NCI-H2029 (cell line): ENCODE measurements around the gene GOSR1.
"Not testable (repeated sequence)": the region's sequence is repeated elsewhere in the genome, so short reads cannot be mapped to it uniquely, and the experiment has no call there.

Experiments used
- DNase-seq: peaks from one replicate; lab custom pipeline; 2025; lab: John Stamatoyannopoulos, UW

GOSR1 gene

DNA sequence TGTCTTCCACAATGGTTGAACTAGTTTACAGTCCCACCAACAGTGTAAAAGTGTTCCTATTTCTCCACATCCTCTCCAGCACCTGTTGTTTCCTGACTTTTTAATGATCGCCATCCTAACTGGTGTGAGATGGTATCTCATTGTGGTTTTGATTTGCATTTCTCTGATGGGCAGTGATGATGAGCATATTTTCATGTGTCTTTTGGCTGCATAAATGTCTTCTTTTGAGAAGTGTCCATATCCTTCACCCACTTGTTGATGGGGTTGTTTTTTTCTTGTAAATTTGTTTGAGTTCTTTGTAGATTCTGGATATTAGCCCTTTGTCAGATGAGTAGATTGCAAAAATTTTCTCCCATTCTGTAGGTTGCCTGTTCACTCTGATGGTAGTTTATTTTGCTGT lies 84.6 kb downstream of the GOSR1 start:
- not testable (repeated sequence) for DNase-seq

DNA sequence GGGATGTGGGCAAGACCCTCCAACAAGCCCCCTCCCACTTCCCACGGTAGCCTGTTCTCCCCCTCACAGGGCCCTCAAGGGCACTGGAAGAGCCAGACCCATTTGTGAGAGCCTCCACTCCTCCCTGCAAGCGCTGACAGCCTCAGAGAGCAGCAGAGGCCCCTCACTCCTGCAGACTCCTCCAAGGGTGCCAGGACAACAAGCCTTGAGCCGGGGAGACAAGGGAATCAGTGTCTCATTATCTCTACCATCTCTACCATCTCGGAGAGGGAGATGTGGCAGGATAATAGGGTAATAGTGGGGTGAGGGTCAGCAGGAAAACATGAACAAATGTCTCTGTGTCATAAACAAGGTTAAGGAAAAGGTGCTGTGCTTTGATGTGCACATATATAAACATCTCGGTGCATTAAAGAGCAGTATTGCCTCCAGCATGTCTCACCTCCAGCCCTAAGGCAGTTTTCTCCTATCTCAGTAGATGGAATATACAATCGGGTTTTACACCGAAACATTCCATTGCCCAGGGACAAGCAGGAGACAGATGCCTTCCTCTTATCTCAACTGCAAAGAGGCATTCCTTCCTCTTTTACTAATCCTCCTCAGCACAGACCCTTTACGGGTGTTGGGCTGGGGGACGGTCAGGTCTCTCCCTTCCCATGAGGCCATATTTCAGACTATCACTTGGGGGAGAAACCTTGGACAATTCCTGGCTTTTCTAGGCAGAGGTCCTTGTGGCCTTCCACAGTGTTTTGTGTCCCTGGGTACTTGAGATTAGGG lies 86.1 kb downstream of the GOSR1 start:
- not testable (repeated sequence) for DNase-seq

DNA sequence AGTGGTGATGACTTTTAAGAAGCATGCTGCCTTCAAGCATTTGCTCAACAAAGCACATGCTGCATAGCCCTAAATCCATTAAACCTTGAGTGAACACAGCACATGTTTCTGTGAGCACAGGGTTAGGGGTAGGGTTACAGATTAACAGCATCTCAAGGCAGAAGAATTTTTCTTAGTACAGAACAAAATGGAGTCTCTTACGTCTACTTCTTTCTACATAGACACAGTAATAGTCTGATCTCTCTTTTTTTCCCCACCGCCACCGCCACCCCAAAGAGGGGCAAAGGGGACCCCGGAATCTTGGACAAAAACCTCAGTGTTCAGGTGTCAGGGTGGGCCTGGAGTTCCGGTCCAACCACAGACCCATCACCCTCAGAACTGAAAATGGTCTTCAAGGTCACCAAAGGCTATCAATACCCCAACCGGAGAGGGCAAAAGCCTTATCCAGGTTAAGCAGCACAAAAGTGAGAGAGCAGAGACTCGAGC lies 86.7 kb downstream of the GOSR1 start:
- not testable (repeated sequence) for DNase-seq

DNA sequence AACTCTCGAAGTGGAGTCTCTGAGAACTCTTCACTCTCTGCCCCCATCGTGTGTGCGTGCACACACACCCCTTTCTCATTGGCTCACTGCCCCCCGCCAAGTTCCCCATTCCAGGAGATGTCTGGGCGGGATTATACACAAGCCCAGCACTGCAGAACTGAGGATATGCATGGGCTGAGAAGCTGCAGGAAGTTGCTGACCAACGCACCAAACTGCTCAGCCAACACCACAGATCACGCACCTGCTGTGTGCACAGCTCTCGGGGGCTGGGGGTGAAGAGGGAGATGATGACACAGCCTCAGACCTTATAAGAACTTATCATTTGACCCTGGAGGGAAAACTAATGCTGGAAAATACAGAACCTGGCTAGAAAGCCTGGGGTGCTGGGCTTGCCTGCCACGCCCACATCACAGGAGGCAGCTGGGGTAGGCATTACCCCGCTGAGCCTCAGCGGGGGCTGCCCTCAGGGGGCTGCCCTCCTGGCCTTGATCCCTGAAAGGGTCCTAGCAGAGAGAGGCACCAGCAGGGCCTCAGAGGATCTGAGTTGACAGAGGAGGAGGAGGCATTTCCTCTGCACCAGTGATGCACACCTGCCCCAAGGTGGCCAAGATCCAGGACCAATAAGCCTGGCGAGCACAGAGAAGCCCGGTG lies 87.3 kb downstream of the GOSR1 start:
- not testable (repeated sequence) for DNase-seq

DNA sequence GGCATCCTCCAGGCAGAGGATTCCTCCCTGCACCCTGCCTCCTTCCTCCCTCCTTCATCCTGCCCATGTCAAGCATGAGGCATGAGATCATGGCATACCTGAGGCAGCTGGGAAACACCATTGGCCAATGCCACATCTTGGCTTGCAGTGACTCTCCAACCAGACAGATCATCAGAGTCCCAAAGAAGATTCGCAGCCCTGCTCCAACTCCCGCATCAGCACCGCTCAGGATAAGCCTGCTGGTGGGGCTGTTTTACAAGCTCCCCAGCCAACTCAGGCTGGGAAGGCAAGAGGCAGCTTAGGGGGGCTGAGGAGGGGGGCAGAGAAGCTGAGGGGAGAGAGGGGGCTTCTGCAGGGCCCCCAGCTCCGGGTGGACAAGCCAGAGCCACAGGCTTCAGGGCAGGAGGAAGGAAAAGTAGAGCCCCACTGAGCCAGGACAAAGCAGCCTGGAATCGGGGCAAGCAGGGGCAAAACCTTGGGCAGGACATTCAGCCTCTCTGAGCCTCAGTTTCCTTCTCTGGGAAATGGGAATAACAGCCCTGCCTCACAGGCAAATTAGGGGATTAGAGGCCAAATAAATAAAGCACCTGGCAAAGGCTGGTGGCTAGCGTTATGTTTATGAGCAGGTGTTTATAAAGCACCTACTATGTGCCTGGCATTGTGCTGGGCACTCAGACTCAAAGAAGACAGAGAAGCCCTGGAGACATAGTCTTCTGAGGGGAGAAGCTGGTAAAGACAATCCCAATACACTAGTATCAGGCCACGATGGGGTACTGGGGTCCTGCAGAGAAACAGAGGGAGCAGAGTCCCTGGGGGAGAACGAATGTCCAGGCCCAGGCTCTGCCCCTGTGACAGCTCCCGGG lies 88.1 kb downstream of the GOSR1 start:
- no peak for DNase-seq

DNA sequence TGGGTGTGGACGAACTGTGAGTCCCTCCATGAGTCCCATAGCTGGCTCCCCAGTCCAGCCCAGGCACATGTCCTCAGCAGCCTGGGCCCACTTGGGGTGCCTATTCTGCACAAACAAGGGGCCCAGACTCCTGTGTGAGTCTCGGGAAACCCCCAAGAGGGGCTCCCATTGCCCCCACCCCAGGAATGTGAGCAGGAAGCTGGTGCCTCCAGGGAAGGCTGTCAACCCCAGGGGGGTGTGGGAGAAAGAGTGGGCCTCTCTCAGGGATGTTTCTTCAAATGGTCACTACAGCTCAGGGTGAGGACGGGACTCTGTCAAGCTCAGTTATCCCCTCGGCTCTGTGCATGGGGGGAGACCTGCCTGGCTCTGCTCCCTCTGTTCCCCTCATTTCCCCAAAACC lies 88.9 kb downstream of the GOSR1 start:
- DNase-seq = not testable (repeated sequence)

DNA sequence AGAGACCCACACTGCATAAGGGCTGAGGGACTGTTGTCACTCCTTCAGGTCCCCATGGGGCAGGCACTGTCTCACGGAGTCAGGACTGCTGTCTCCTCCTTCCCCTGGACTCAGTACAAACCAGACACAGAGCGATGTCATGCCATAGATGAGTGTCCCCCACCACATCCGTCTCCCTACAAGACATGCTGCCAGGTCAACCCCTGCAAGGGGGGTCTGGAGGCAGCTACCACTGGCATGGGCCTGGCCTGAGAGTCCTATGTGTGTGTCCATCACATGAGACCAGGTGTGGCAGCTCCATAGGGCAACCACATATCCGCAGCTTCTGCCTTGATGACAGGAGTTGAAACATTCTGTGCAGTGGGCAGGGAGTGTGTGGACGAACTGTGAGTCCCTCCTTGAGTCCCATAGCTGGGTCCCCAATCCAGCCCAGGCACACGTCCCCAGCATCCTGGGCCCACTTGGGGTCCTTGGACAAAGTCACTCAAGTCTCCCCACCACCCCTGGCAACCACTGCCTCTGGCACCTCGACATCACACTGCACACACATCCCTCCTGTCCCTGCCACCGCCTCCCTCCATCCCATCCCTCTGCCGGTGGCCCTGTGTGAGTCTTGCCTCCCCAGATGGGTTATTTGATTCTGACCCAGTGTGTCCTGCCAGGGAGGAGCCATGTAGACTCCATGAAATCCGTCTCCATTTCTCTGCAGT lies 89.5 kb downstream of the GOSR1 start:
- not testable (repeated sequence) for DNase-seq

DNA sequence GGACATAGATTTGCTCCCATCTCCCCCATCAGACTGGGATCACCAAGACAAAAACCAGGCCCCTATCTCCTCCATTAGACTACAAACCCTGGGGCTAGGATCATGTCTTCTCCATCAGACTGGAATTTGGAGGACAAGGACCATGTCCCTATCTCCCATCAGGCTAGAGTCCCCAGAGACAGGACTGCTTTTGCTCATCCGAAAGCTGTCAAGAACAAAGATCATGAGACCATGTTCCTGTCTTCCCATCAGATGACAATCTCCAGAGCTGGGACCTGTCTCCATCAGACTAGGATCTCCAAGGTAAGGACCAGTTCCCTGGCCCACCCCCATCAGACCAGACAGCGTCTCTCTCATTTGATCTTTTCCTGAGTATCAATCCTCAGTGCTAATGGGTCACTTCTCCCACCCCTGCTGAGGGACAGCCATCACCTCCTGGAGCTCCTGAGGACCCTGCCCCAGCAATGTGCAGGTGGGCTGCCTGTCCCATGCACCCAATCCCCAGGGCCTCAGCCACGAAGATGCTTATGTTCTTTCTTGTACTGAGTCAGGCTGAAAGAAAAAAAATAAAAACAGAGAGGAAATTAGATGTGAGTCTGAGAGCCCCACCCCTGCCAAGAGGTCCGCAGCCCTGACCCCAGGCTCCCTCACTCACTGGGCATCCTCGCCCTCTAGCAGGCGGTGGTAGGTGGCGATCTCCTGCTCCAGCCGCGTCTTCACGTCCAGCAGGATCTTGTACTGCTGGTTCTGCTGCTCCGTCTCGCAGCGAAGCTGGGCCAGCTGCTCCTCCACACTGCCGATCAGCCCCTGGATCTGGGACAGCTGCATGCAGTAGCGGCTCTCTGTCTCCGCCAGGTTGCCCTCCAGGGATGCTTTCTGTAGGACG lies 90.3 kb downstream of the GOSR1 start:
- no peak for DNase-seq

DNA sequence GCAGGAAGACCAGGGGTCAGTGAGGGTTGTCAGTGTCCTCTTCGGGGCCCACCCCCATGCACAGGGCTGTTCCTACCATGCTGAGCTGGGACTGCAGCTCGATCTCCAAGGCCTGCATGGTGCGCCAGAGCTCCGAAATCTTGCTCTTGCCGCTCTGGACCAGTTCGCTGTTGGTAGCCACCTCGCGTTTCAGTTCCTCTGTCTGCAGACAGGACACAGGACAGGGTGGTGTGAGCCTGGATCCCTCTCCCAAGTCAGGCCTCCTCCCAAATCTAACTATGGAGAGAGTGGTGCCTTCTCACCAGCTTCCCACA lies 90.9 kb downstream of the GOSR1 start:
- DNase-seq = no peak

DNA sequence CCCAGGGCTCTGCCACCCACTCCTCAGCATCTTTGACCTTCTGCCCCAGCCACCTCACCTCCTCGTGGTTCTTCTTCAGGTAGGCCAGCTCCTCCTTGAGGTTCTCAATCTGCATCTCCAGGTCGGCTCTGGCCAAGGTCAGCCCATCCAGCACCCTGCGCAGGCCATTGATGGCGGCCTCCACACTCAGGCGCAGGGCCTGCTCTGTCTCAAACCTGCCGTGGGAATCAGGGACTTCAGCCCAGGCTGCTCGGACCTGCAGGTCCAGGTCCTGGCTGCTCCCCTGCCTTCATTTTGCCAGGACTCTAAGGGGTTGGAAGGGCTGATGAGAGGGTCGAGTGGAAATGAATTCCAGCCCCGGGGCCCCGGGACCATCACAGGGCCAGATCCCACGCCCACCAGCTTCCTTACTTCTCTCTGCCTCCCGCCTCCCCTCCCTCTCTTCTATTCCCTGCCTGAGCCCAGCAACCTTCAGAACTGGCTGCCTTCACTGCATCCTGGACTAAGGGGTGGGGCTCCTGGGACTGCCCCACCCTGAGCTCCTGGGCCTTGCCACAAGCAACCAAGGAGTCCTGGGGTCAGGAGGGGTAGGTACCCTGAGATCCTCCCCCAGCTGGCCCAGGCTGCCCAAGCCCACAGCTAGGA lies 92.4 kb downstream of the GOSR1 start:
- not testable (repeated sequence) for DNase-seq

DNA sequence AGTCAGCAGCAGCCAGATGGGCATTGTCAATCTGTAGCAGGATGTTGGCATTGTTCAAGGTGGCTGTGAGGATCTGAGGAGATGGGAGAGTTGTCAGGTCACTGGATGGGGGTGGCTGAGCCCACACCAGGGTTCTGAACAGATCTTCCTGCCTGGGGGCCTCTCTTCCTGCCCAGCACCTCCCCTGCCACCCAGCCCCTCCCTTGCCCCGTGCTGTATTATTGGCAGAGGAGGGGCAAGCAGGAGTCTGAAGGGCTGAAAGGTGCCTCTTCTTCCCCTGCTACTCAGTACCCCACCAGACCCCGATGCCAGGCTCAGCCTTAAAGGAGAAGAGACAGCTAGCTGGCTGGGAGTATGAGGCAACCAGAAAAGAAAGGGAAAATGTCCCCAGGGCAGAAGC lies 93.0 kb downstream of the GOSR1 start:
- DNase-seq = no peak

DNA sequence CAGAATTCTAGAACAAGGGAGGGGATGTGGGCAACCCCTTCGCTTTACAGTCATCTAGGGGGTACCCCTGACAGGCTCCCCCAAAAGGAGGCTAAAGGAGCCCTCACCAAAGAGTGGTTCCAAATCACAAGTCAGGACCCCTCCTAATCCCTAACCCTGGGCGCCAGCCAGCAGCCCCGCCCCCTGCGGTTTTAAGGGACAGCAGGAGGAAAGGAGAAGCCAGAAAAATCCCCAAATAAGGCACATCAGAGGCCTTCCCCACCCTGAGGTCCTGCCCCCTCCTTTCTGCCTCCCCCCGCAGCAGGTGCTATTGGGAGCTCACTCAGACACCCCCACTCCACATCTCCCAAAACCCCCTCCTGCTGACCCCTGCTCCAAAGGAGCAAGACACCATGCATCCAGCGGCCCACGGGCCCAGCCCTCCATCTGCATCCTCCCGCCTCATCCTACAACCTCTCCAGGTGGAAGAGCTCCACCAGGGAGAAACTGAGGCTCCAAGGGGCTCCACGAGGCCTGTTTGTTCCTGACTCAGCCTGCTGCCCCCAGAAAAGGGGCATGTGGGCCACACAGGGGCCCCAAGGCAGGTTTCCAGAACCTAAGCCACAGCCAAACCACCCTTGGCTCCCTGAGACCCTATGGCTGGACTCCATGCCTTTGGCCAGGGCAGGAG lies 93.5 kb downstream of the GOSR1 start:
- no peak for DNase-seq

DNA sequence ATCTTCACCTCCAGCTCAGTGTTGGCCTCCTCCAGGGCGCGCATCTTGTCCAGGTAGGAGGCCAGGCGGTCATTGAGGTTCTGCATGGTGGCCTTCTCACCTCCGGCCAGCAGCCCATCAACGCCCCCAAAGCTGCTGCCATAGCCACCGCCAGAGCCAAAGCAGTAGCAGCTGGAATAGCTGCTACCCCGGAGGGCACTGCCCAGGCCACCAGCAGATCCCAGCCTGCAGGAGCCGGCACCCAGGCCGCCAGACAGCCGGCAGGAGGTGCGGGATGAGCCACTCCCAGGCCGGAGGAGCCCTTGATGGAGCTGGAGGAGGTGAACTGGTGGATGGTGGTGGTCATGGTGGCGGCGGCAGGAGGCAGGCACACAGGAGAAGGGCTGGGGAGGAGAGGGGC lies 94.2 kb downstream of the GOSR1 start:
- DNase-seq = not testable (repeated sequence)

DNA sequence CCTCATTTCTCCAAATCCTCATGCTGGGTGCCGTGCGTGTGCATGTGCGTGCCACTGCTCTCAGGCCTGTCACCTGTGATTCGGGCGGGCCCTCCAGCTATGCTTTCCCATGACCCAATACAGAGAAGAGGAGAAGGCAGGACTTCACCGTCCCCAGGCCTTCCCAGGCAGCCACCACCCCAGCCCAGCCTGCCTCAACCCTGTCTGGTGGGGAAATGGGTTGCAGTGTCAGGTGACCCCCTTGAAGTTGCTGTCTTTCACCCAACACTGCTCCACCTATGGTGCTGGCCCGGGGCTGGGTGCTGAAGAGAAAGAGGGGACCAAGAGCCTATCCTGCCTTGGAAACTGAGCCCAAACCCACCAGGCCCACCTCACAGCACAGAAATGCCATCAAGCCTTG lies 94.7 kb downstream of the GOSR1 start:
- DNase-seq = no peak

DNA sequence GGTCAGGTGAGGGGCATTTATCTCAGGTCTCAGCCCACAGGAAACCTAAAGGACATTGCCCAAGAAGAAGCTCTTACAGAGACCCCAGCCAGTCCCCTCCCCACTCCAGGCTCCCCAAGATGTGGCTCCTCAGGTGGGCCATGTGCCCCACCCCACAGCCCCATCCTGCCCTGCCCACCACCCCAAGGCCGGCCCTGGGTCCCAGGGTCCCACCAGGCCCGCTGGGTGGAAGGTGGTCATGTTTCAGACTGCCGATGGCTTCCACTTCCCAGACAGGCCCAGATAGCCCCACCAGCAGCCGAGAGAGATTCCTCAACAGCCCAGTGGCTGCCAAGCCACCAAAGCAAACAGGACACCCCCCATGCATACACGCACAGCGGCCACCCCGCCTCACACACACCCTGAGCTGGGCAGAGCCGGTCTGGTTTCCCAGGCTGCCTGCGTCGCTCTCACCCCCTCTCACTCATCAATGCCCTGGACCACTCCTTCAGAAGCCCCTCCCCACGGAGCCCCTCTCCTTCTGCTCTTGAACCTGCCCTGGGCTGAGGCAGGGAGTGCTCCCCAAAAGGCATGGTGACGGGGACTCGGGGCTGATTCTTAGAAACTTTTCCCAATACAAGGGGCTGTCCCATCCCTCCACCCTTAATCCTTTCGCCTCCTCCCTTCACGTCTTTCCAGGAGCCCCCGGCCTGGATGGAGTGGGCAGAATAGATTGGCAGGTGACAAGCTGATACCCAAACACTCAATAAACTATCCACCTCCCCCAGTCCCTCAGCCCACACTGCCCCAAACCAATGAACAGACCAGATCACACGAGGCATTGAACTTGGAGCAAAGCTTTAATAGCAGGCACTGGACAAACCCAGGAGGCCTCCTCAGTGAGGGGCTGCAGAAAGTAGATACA lies 95.7 kb downstream of the GOSR1 start:
- DNase-seq = not testable (repeated sequence)

DNA sequence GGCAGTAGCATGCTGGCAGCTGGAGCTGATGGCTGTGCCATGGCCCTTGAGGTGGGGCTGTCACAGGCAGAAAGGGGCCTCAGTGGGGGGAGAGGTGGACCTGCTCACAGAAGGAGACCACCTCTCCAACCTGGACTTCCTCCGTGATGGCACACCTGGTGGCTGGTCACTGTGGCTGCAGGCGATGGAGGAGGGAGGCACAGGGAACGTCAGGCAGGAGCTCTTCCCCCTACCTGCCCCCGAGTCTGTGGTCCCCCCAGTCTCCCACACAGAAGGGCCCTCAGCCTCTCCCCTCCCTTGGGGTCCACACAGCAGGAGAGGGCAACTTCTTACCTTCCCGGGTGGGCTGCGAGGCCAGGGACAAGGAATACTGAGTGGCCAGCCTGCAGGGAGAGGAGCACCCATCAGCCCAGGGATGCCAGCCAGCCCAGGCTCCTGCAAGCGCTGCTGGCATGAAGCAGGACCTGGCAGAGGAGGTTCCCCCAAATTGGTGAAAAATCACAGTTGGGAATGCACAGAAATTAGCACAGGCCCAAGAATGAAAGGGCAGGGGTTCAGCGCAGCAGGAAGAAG lies 96.5 kb downstream of the GOSR1 start:
- DNase-seq = no peak

DNA sequence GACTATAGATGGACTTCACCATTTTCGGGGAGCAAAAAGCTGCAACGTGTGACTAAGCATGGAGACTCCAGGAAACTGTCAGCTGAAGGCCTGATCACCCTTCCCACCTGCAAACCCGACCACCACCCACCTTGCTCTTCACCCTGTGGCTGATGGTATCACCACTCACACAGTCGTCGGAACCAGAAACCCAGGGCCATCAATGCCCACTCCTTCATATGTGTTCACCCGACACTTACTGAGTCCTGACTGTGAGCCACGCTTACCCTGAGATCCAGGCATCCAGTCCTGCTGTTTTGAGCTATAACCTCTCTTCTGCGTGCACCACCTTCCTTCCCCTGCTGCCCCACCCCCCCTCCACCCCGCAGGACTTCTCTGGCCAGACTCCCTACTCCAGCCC lies 97.1 kb downstream of the GOSR1 start:
- DNase-seq = not testable (repeated sequence)

DNA sequence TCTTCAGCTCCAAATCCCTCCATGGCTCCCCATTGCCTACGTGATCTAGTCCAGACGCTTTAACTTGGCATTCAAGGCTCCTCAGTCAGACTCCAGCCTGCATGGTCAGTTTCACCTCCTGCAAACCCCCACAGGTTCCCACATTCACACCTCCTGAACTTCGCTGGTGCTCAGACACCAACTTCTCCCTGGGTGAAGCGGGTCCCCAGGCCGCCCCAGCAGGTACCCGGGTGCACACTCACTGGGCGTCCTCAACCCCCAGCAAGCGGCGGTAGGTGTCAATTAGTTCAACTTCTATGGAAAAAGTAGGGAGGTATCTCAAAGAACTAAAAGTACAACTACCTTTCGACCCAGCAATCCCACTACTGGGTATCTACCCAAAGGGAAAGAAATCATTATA lies 97.6 kb downstream of the GOSR1 start:
- not testable (repeated sequence) for DNase-seq
